HepG2 (cell line): Measurements from ENCODE around the gene SMPX. TPM values are rescaled to one million over a fixed set of nuclear protein-coding genes. Genes with fewer than 3 reads are reported as not detected.

Experiments
- ATAC-seq: fragments of 200-7000 bp; cut with Tn5 transposase; 3 replicates; pipeline ENCODE4 v1.9.1; 2020; ENCODE audit warnings: mild to moderate bottlenecking, moderate library complexity
- BruUV-seq: library from RNA; stranded (reverse); fragments of 400-500 nt; replicated peaks from 2 replicates; lab custom pipeline; 2021; lab: Mats Ljungman, UMichigan
- CTCF ChIA-PET: fragments of 300-600 bp; formaldehyde crosslinking; extraction: SDS; loops from one replicate; lab custom pipeline; 2021; ENCODE audit warnings: low total read pairs, inconsistent platforms, low intra/inter-chr PET ratio; lab: Yijun Ruan, JAX
- POLR2A ChIA-PET: fragments of 350-600 bp; sonication (Branson Sonifier 250); formaldehyde crosslinking; loops from one replicate; lab custom pipeline; 2020; ENCODE audit warnings: antibody characterized with exemption, inconsistent platforms; lab: Yijun Ruan, JAX
- DNase-seq: peaks from one replicate; pipeline ENCODE4 v3.0.0-alpha.2; 2015; ENCODE audit warnings: low spot score
- FAIRE-seq: peaks from 3 replicates; lab custom pipeline; 2011; peaks lifted over from hg19 to GRCh38; lab: Jason Lieb, UNC
- H2AFZ ChIP-seq: one replicate; pipeline ENCODE4 v1.6.1; 2011; ENCODE audit warnings: low read length, inconsistent platforms
- H3K27ac ChIP-seq: fragments of 300-600 bp; 3 replicates; pipeline ENCODE4 v1.8.0; 2011; ENCODE audit warnings: mixed run types, mild to moderate bottlenecking, mixed read lengths, low read length, inconsistent platforms; ENCODE audit not compliant: insufficient read depth; ENCODE audit errors: extremely low read length
- H3K27me3 ChIP-seq, 2 experiments: fragments of 200-600 bp in 1 of 2; 2 replicates in 1 of 2; 3 replicates in 1 of 2; pipeline versions ENCODE4 v1.6.0 to v1.8.0; 2011; ENCODE audit warnings: low read length in 2 of 2, mild to moderate bottlenecking in 2 of 2, moderate library complexity in 2 of 2, inconsistent platforms in 1 of 2; ENCODE audit not compliant: insufficient read depth in 2 of 2, control insufficient read depth in 1 of 2
- H3K36me3 ChIP-seq, 2 experiments: fragments of 200-600 bp in 1 of 2; replicated peaks in 1 of 2; 2 replicates in 1 of 2; 3 replicates in 1 of 2; pipeline versions ENCODE4 v1.5.1 to v1.8.0; 2011; ENCODE audit warnings: low read length in 2 of 2, inconsistent platforms in 1 of 2; ENCODE audit not compliant: insufficient read depth in 2 of 2, control insufficient read depth in 1 of 2
- H3K4me1 ChIP-seq: 2 replicates; pipeline ENCODE4 v1.5.1; 2012; ENCODE audit warnings: low read length, inconsistent platforms; ENCODE audit not compliant: insufficient read depth
- H3K4me2 ChIP-seq: 2 replicates; pipeline ENCODE4 v1.6.0; 2011; ENCODE audit warnings: low read depth, low read length, inconsistent platforms
- H3K4me3 ChIP-seq, 3 experiments: fragments of 200-600 bp in 1 of 3; sonication (generic), shearing (Covaris generic) in 1 of 3; replicated peaks in 1 of 3; 2 replicates each; pipeline ENCODE4 v1.5.1; 2011 to 2016; ENCODE audit warnings: low read length in 3 of 3, inconsistent platforms in 2 of 3, low read depth in 2 of 3, mild to moderate bottlenecking in 2 of 3, control low read depth in 1 of 3, mixed read lengths in 1 of 3; ENCODE audit not compliant: insufficient read depth in 1 of 3
- H3K79me2 ChIP-seq: one replicate; pipeline ENCODE4 v1.6.1; 2011; ENCODE audit warnings: low read length, inconsistent platforms; ENCODE audit not compliant: insufficient read depth
- H3K9ac ChIP-seq: 2 replicates; pipeline ENCODE4 v1.6.0; 2011; ENCODE audit warnings: mild to moderate bottlenecking, low read depth, low read length, inconsistent platforms; ENCODE audit not compliant: insufficient read depth
- H3K9me3 ChIP-seq: 2 replicates; pipeline ENCODE4 v1.5.1; 2012; ENCODE audit warnings: mild to moderate bottlenecking, low read length
- H4K20me1 ChIP-seq: 2 replicates; pipeline ENCODE4 v1.6.0; 2011; ENCODE audit warnings: inconsistent platforms, mild to moderate bottlenecking, low read length, moderate library complexity; ENCODE audit not compliant: insufficient read depth
- DPF2 ChIP-seq: sonication (generic); formaldehyde crosslinking; IDR thresholded peaks from 2 replicates; pipeline ENCODE4 v1.4.0; 2020; ENCODE audit warnings: mild to moderate bottlenecking, low read depth, missing genetic modification reagents, borderline replicate concordance
- FIP1L1 ChIP-seq: fragments of 200-400 bp; formaldehyde crosslinking; IDR thresholded peaks from 2 replicates; pipeline ENCODE4 v1.6.1; 2018; ENCODE audit warnings: low read depth, mild to moderate bottlenecking, low read length, moderate library complexity, borderline replicate concordance; ENCODE audit not compliant: insufficient read depth
- GABPA ChIP-seq, 2 experiments: IDR thresholded peaks; 2 replicates each; pipeline ENCODE4 v1.6.1; 2011 to 2016; ENCODE audit warnings: low read depth in 2 of 2, low read length in 1 of 2, missing biosample characterization in 1 of 2, missing genetic modification characterization in 1 of 2
- NAIF1 ChIP-seq: sonication (generic); formaldehyde crosslinking; IDR thresholded peaks from 2 replicates; pipeline ENCODE4 v1.5.0; 2020; ENCODE audit warnings: mild to moderate bottlenecking, missing genetic modification reagents, borderline replicate concordance
- ZNF670 ChIP-seq: sonication (generic); formaldehyde crosslinking; IDR thresholded peaks from 2 replicates; pipeline ENCODE4 v1.8.0; 2022; ENCODE audit warnings: mild to moderate bottlenecking, missing genetic modification reagents, borderline replicate concordance
- WGBS: methylation state at CpG from one replicate; pipeline ENCODE4 v1.1.6; 2017; ENCODE audit warnings: low lambda C conversion rate; 5-methylcytosine and 5-hydroxymethylcytosine counted together
- in situ Hi-C: cut with HindIII; loops from 2 replicates; pipeline ENCODE4 v1.10.0; 2017; ENCODE audit warnings: low pct_unique_long_range_greater_than_20kb; ENCODE audit not compliant: extremely low pct_ligation_motif_present
- intact Hi-C: fragments of 100-400 bp; cut with micrococcal nuclease; formaldehyde crosslinking; loops from one replicate; pipeline ENCODE4 v1.10.0; 2022; ENCODE audit not compliant: unreplicated experiment
- polyA plus RNA-seq, 8 experiments: library from polyadenylated mRNA; depleted of rRNA in 3 of 8; stranded (reverse) in 7 of 8; unstranded in 1 of 8; fragments of >200 nt; fragmentation: Illumina TruSeq in 4 of 8; extraction: Trizol in 4 of 8; gene quantifications; 2 replicates each; pipeline versions ENCODE4 v1.2.1 to v1.2.3, GENCODE V29; 2011 to 2016; ENCODE audit warnings: low read depth in 4 of 8, missing spikeins in 1 of 8, mixed read lengths in 1 of 8; ENCODE audit not compliant: insufficient read depth in 1 of 8
- total RNA-seq, 5 experiments: library from RNA; depleted of rRNA; stranded (reverse); fragments of >200 nt; fragmentation: Illumina TruSeq; extraction: Trizol; gene quantifications; 2 replicates each; pipeline ENCODE4 v1.2.3, GENCODE V29; 2016; ENCODE audit warnings: low read depth in 1 of 5
- TF ChIP-seq, protein P1 (sequence below): sonication (generic); formaldehyde crosslinking; IDR thresholded peaks from 2 replicates; pipeline ENCODE4 v1.4.0; 2020; ENCODE audit warnings: missing genetic modification reagents
- TF ChIP-seq, protein P2 (sequence below): sonication (generic); formaldehyde crosslinking; IDR thresholded peaks from 2 replicates; pipeline ENCODE4 v1.4.0; 2020; ENCODE audit warnings: mild to moderate bottlenecking, missing genetic modification reagents
- TF ChIP-seq, protein P3 (sequence below): sonication (generic); formaldehyde crosslinking; IDR thresholded peaks from 2 replicates; pipeline ENCODE4 v1.4.0; 2020; ENCODE audit warnings: missing genetic modification reagents, mild to moderate bottlenecking, borderline replicate concordance

The SMPX gene
- total and polyA plus RNA-seq, 2 of the 13 experiments (the other 11 are each of a cell fraction or from before 2014, with no cell fraction given): 0.95 to 1.8 TPM

DNA sequence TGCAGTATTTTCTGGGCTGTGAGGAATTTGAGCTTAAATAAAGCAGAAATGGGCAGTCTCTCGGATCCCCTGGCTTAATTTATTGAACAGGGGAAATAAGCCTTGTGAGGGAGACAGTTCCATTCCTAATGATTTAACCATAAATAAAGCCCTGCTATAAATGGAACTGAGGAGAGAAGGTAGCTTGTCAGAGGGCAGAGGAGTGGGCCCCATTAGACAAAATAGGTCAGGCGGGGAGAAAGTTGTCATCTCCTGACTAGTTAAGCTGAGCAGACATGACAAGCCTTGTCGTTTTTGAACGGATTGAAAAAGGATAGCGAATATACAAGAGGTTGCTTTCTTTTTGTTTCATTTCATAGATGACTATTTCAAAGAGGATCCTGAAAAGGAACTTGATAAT lies 39.3 kb downstream of the SMPX start:
- intact Hi-C loops (no loop called here), in situ Hi-C loops (no loop called here)
- Histone ChIP-seq H3K4me1 (peaks cover 11% of the 10 kb centered on the region; the same call in 1 of the 2 replicates), H3K4me2 (no peak overlapping the region), H3K79me2 (no peaks in the 10 kb centered on the region), H4K20me1 (no peaks in the 10 kb centered on the region), H3K27me3 (no peaks in the 10 kb centered on the region), H2AFZ (no peak overlapping the region), H3K9me3 (no peaks in the 10 kb centered on the region), H3K9ac (no peak overlapping the region), H3K27ac (no peak overlapping the region), H3K36me3 (no peaks in the 10 kb centered on the region), H3K4me3 (no peak overlapping the region)
- no peak for ATAC-seq
- DNase-seq: no peak
- BruUV-seq: no TSS peak
- FAIRE-seq: no peak
- ChIA-PET POLR2A (no interaction called here), CTCF (no interaction called here)
- 91% methylated on average over 5 of the region's 5 CpGs for WGBS
- TF ChIP-seq, protein P1, sequence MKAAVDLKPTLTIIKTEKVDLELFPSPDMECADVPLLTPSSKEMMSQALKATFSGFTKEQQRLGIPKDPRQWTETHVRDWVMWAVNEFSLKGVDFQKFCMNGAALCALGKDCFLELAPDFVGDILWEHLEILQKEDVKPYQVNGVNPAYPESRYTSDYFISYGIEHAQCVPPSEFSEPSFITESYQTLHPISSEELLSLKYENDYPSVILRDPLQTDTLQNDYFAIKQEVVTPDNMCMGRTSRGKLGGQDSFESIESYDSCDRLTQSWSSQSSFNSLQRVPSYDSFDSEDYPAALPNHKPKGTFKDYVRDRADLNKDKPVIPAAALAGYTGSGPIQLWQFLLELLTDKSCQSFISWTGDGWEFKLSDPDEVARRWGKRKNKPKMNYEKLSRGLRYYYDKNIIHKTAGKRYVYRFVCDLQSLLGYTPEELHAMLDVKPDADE (CRISPR knock-in tag): no peak
- no peak for TF ChIP-seq GABPA (IDR thresholded peaks at IDR 0.05; ENCODE audit: low read depth, low read length)
- no peak for TF ChIP-seq GABPA (CRISPR knock-in tag; IDR thresholded peaks at IDR 0.05; ENCODE audit: low read depth)
- TF ChIP-seq FIP1L1: no peak
- no peak for TF ChIP-seq NAIF1
- TF ChIP-seq, protein P2, sequence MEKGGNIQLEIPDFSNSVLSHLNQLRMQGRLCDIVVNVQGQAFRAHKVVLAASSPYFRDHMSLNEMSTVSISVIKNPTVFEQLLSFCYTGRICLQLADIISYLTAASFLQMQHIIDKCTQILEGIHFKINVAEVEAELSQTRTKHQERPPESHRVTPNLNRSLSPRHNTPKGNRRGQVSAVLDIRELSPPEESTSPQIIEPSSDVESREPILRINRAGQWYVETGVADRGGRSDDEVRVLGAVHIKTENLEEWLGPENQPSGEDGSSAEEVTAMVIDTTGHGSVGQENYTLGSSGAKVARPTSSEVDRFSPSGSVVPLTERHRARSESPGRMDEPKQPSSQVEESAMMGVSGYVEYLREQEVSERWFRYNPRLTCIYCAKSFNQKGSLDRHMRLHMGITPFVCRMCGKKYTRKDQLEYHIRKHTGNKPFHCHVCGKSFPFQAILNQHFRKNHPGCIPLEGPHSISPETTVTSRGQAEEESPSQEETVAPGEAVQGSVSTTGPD (CRISPR knock-in tag): no peak
- TF ChIP-seq, protein P3, sequence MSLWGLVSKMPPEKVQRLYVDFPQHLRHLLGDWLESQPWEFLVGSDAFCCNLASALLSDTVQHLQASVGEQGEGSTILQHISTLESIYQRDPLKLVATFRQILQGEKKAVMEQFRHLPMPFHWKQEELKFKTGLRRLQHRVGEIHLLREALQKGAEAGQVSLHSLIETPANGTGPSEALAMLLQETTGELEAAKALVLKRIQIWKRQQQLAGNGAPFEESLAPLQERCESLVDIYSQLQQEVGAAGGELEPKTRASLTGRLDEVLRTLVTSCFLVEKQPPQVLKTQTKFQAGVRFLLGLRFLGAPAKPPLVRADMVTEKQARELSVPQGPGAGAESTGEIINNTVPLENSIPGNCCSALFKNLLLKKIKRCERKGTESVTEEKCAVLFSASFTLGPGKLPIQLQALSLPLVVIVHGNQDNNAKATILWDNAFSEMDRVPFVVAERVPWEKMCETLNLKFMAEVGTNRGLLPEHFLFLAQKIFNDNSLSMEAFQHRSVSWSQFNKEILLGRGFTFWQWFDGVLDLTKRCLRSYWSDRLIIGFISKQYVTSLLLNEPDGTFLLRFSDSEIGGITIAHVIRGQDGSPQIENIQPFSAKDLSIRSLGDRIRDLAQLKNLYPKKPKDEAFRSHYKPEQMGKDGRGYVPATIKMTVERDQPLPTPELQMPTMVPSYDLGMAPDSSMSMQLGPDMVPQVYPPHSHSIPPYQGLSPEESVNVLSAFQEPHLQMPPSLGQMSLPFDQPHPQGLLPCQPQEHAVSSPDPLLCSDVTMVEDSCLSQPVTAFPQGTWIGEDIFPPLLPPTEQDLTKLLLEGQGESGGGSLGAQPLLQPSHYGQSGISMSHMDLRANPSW (CRISPR knock-in tag): no peak
- TF ChIP-seq DPF2 (CRISPR knock-in tag): no peak
- no peak for TF ChIP-seq ZNF670 (CRISPR knock-in tag)
